HUES6 (cell line): ENCODE results near the gene GBP1.

Experiments used
- H3K27ac ChIP-seq: 2 replicates; pipeline ENCODE4 v1.7.0; 2013; ENCODE audit warnings: low read depth, mild to moderate bottlenecking, low read length, inconsistent platforms
- H3K27me3 ChIP-seq: 2 replicates; pipeline ENCODE4 v1.6.1; 2013; ENCODE audit warnings: low read length; ENCODE audit not compliant: control insufficient read depth, insufficient read depth
- H3K36me3 ChIP-seq: 2 replicates; pipeline ENCODE4 v1.6.1; 2013; ENCODE audit warnings: low read length; ENCODE audit not compliant: control insufficient read depth, insufficient read depth
- H3K4me1 ChIP-seq: 2 replicates; pipeline ENCODE4 v1.6.1; 2013; ENCODE audit warnings: low read length; ENCODE audit not compliant: control insufficient read depth, insufficient read depth
- H3K4me3 ChIP-seq: 2 replicates; pipeline ENCODE4 v1.5.1; 2013; ENCODE audit warnings: low read depth, low read length
- H3K9ac ChIP-seq: one replicate; pipeline ENCODE4 v1.6.1; 2013; ENCODE audit warnings: mild to moderate bottlenecking, low read length
- H3K9me3 ChIP-seq: 2 replicates; pipeline ENCODE4 v1.6.1; 2013; ENCODE audit warnings: low read depth, low read length; ENCODE audit not compliant: control insufficient read depth, insufficient read depth

The GBP1 gene

GRCh38 chr1:89065079-89065868 lies at the start of gene GBP1:
TSS of gene GBP1 (minus strand) at chr1:89065208. CDS start at chr1:89063234, 1,974 bp downstream.
- Histone ChIP-seq H3K27me3 (no peaks in the 10 kb centered on the region), H3K36me3 (no peaks in the 10 kb centered on the region), H3K27ac (no peak within 1 kb of the TSS), H3K4me3 (no peak within 1 kb of the TSS), H3K9ac (no peak within 1 kb of the TSS), H3K4me1 (no peaks in the 10 kb centered on the region), H3K9me3 (no peaks in the 10 kb centered on the region)

- no peaks in the 10 kb centered on the region for H3K9me3 ChIP-seq
- no peak overlapping the region for H3K9ac ChIP-seq
- no peak overlapping the region for H3K4me3 ChIP-seq
- no peaks in the 10 kb centered on the region for H3K4me1 ChIP-seq
- H3K36me3 ChIP-seq: no peaks in the 10 kb centered on the region
- H3K27me3 ChIP-seq: no peaks in the 10 kb centered on the region
- H3K27ac ChIP-seq: no peak overlapping the region
Measured at GRCh38 chr1:89114662-89115061, 49.7 kb upstream of the GBP1 start.

- H3K4me3 ChIP-seq: no peak overlapping the region
- no peaks in the 10 kb centered on the region for H3K9me3 ChIP-seq
- no peak overlapping the region for H3K9ac ChIP-seq
- H3K4me1 ChIP-seq: no peaks in the 10 kb centered on the region
- no peaks in the 10 kb centered on the region for H3K27me3 ChIP-seq
- no peak overlapping the region for H3K27ac ChIP-seq
- H3K36me3 ChIP-seq: no peaks in the 10 kb centered on the region
Measured at GRCh38 chr1:89112871-89113613, 48.0 kb upstream of the GBP1 start.

GRCh38 chr1:89104687-89105086 lies 39.7 kb upstream of the GBP1 start:
- no peaks in the 10 kb centered on the region for H3K36me3 ChIP-seq
- H3K27ac ChIP-seq: no peak overlapping the region
- no peak overlapping the region for H3K4me3 ChIP-seq
- H3K4me1 ChIP-seq: no peaks in the 10 kb centered on the region; the same call in 1 of the 2 replicates
- H3K9ac ChIP-seq: no peak overlapping the region
- H3K27me3 ChIP-seq: no peaks in the 10 kb centered on the region
- H3K9me3 ChIP-seq: no peaks in the 10 kb centered on the region

- Histone ChIP-seq H3K9me3 (no peaks in the 10 kb centered on the region), H3K27me3 (no peaks in the 10 kb centered on the region), H3K27ac (no peak overlapping the region), H3K4me3 (no peak overlapping the region), H3K4me1 (no peaks in the 10 kb centered on the region; the same call in 1 of the 2 replicates), H3K9ac (no peak overlapping the region), H3K36me3 (no peaks in the 10 kb centered on the region)
Measured at GRCh38 chr1:89104147-89104546, 39.1 kb upstream of the GBP1 start.

- Histone ChIP-seq H3K9me3 (0 out of 2 replicates have a peak, but pooled peaks cover 5% of the 10 kb centered on the region), H3K9ac (no peak overlapping the region), H3K27me3 (no peaks in the 10 kb centered on the region), H3K4me1 (no peaks in the 10 kb centered on the region; the same call in 1 of the 2 replicates), H3K36me3 (no peaks in the 10 kb centered on the region), H3K4me3 (no peak overlapping the region), H3K27ac (no peak overlapping the region)
Measured at GRCh38 chr1:89102021-89102420, 37.0 kb upstream of the GBP1 start.

- peaks cover 19% of the 10 kb centered on the region for H3K9me3 ChIP-seq
- H3K9ac ChIP-seq: no peak overlapping the region
- H3K36me3 ChIP-seq: no peaks in the 10 kb centered on the region
- no peaks in the 10 kb centered on the region; the same call in 1 of the 2 replicates for H3K4me1 ChIP-seq
- H3K4me3 ChIP-seq: no peak overlapping the region
- no peaks in the 10 kb centered on the region for H3K27me3 ChIP-seq
- H3K27ac ChIP-seq: no peak overlapping the region
Measured at GRCh38 chr1:89100412-89100811, 35.4 kb upstream of the GBP1 start.

GRCh38 chr1:89098857-89099256 lies 33.8 kb upstream of the GBP1 start:
- Histone ChIP-seq H3K9ac (no peak overlapping the region), H3K9me3 (peaks cover 19% of the 10 kb centered on the region), H3K4me3 (no peak overlapping the region), H3K4me1 (no peaks in the 10 kb centered on the region; the same call in 1 of the 2 replicates), H3K36me3 (no peaks in the 10 kb centered on the region), H3K27me3 (no peaks in the 10 kb centered on the region), H3K27ac (no peak overlapping the region)

- Histone ChIP-seq H3K9ac (no peak overlapping the region), H3K36me3 (no peaks in the 10 kb centered on the region), H3K27ac (no peak overlapping the region), H3K27me3 (no peaks in the 10 kb centered on the region), H3K4me1 (no peaks in the 10 kb centered on the region), H3K4me3 (no peak overlapping the region), H3K9me3 (peaks cover 19% of the 10 kb centered on the region)
Measured at GRCh38 chr1:89095737-89096136, 30.7 kb upstream of the GBP1 start.

GRCh38 chr1:89089962-89090361 lies 25.0 kb upstream of the GBP1 start:
- H3K9ac ChIP-seq: no peak overlapping the region
- H3K36me3 ChIP-seq: no peaks in the 10 kb centered on the region
- H3K9me3 ChIP-seq: no peaks in the 10 kb centered on the region
- no peaks in the 10 kb centered on the region for H3K27me3 ChIP-seq
- no peak overlapping the region for H3K27ac ChIP-seq
- H3K4me1 ChIP-seq: no peaks in the 10 kb centered on the region
- no peak overlapping the region for H3K4me3 ChIP-seq

GRCh38 chr1:89088572-89088971 lies 23.6 kb upstream of the GBP1 start:
- Histone ChIP-seq H3K27me3 (no peaks in the 10 kb centered on the region), H3K9ac (no peak overlapping the region), H3K4me3 (no peak overlapping the region), H3K27ac (no peak overlapping the region), H3K9me3 (no peaks in the 10 kb centered on the region), H3K36me3 (no peaks in the 10 kb centered on the region), H3K4me1 (no peaks in the 10 kb centered on the region)
